ENCODE results near the gene ACKR2.

- TF ChIP-seq CTCF (IDR thresholded peaks at IDR 0.05; ENCODE audit: borderline replicate concordance, extremely low read depth, low read length, poor library complexity, severe bottlenecking) (no peak), EZH2 (IDR thresholded peaks at IDR 0.05; ENCODE audit: borderline replicate concordance, low read depth, low read length, severe bottlenecking) (no peak)
Measured at GRCh38 chr3:42891042-42891441, 81.8 kb downstream of the ACKR2 start.

Measured in DND-41 (cell line).